NCI-H748 treated with DMSO at 0.1 percent for 48 hours (cell line): ENCODE results near the gene AIP.

Experiments
- DNase-seq: peaks from one replicate; lab custom pipeline; 2025; lab: John Stamatoyannopoulos, UW

The AIP gene

DNA sequence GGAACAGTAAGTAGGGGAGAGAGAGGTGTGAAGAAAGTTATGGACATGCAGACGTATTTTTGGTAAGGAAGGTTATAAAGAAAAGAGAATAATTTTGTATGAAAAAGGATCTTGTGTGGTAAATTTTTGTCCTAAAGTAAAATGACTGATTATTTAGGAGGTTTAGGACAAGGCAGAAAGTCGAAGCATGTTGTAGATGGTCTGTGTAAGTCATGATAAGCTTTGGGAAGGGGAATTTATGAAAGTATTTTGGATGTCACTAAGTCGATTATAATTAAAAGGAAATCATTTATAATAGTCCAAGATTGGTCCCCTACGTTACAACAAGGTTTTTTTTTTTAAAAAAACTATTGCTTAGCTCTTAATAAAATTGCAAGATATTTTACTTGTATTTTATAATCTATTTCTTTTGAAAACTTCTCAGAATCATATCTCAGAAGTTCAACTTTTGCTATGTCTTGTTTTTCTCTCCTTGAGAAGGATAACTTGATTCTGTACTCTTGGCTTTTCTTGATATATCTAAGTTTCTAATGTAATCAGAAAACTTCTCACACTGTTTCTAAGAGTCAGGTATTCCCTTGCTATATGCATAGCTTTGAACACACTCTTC is 51.3 kb downstream of the AIP start:
- no peak for DNase-seq

DNA sequence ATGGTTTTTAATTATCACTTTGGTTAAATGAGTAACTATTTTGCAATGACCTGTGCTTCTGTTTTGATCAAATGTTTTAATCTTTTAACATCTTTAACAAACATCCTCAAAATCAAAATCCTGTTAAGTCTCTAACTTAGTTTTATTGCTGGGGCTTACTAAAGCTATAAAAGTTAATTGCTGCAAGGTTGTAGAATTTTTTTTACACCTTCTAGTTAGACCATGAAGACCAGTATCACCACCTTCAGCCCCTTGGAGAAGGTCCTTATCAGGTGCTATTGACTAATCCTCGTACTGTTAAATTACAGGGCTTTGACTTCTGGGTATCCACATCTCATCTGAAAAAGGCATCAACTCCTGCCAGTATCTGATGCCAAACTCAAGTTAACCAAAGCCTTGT is 52.7 kb downstream of the AIP start:
- no peak for DNase-seq

DNA sequence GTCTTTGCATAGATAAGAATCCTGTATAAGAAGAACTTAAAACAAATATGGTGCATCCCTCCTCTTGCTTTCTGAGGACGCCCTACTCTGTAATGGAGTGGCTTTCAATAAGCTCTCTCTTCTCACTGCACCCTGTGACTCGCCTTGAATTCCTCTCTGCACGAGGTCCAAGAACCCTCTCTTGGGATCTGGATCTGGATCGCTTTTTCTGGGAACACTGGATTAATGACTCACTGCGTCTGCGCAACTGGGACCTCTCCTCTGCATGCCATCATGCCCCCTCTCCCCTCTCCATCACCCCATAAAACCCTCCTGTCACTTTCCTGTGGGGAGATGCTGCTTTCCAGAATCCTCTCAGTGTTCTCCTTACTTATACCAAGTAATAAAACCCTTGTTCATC is 55.5 kb downstream of the AIP start:
- no peak for DNase-seq

DNA sequence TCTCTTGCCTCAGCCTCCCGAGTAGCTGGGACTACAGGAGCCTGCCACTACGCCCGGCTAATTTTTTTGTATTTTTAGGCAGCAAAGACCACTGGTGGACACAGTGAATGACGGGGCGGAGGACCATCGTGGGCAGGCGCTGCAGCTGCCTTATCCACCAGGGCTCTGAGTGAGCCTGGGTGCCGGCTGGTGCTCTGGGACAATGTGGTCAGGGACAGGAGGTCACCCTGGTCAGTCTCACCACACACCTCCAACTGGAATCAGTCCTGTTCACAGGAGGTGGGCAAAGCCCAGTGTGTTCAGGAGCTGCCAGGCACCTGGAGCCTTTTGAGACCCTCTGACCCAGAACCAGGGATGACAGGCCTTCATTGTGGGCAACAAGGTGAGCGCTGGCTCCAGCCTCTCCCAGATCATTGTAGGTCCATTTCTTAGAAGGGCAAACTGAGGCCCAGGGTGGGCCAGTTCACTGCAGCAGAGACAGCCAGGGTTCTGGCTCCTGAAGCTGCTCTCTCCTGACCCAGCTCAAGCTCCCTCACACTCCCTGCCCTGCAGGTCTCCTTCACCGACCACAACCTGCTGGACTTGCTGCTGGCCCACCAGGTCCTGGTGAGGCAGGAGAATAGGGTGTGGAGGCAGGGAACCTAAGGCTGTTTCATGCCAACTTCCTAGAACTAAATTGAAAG is 56.1 kb downstream of the AIP start:
- no peak for DNase-seq

DNA sequence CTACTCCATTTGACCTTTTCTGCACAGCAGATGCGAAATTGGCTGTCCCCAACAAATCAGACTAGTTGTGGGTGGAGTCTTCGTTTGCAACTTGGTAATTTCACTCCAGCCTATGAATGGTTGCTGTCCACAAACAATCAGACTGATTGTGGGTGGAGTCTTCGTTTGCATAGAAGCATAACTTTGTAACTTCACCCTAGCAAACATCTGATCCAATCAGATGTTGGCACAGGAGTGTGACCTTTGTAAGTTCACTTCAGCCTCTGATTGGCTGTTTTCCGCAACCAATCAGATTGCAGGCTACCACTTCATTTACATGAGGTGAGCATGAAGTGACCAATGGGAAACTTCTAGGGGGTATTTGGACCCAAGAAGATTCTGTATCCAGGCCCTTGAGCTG is 56.7 kb downstream of the AIP start:
- DNase-seq: no peak
